CD8-positive, alpha-beta memory T cell (primary cell): ENCODE measurements around the gene PRODH2. TPM values are rescaled to one million over a fixed set of nuclear protein-coding genes. Genes with fewer than 3 reads are reported as not detected.
A peak's percentile ranks its signal among the peaks of the same experiment; 100 is the strongest.

Experiments
- CTCF ChIA-PET: fragments of 350-600 bp; sonication (Branson Sonifier 250); formaldehyde crosslinking; loops from one replicate; lab custom pipeline; 2021; ENCODE audit warnings: antibody characterized with exemption; lab: Charles Lee
- POLR2A ChIA-PET: fragments of 350-600 bp; sonication (Branson Sonifier 250); formaldehyde crosslinking; loops from one replicate; lab custom pipeline; 2021; ENCODE audit warnings: antibody characterized with exemption; lab: Charles Lee
- DNase-seq, 5 donors: peaks; one replicate each; pipeline versions ENCODE4 v3.0.0 to v3.0.0-alpha.2; 2020 to 2022; ENCODE audit warnings: mixed read lengths in 1 of 5
- H3K27ac ChIP-seq: one replicate; pipeline ENCODE4 v1.7.0; 2013; ENCODE audit warnings: low read depth, mild to moderate bottlenecking, low read length, moderate library complexity
- H3K27me3 ChIP-seq: 2 replicates; pipeline ENCODE4 v1.7.0; 2013; ENCODE audit warnings: low read length, mild to moderate bottlenecking; ENCODE audit not compliant: insufficient read depth, poor library complexity, severe bottlenecking
- H3K36me3 ChIP-seq: 2 replicates; pipeline ENCODE4 v1.7.0; 2013; ENCODE audit warnings: mild to moderate bottlenecking, low read length, moderate library complexity; ENCODE audit not compliant: insufficient read depth
- H3K4me1 ChIP-seq: 2 replicates; pipeline ENCODE4 v1.7.0; 2013; ENCODE audit warnings: mild to moderate bottlenecking, low read length, moderate library complexity; ENCODE audit not compliant: insufficient read depth
- H3K4me3 ChIP-seq: 2 replicates; pipeline ENCODE4 v1.7.0; 2013; ENCODE audit warnings: mild to moderate bottlenecking, low read length
- H3K9me3 ChIP-seq: 2 replicates; pipeline ENCODE4 v1.7.0; 2013; ENCODE audit warnings: mild to moderate bottlenecking, low read length
- H3K27ac Mint-ChIP-seq, 8 donors: one replicate each; pipeline ENCODE4 v1.8.0; 2020 to 2021; ENCODE audit warnings: mixed read lengths in 8 of 8, mild to moderate bottlenecking in 6 of 8, inconsistent platforms in 3 of 8, moderate library complexity in 3 of 8
- H3K27me3 Mint-ChIP-seq, 2 donors: one replicate each; pipeline ENCODE4 v1.8.0; 2020 to 2021; ENCODE audit warnings: mixed read lengths in 2 of 2, mild to moderate bottlenecking in 1 of 2, moderate library complexity in 1 of 2
- H3K36me3 Mint-ChIP-seq, 3 donors: one replicate each; pipeline ENCODE4 v1.8.0; 2020 to 2021; ENCODE audit warnings: mixed read lengths in 3 of 3, inconsistent platforms in 1 of 3, mild to moderate bottlenecking in 1 of 3
- H3K4me1 Mint-ChIP-seq, 3 donors: one replicate each; pipeline ENCODE4 v1.8.0; 2020 to 2021; ENCODE audit warnings: mixed read lengths in 3 of 3, inconsistent platforms in 1 of 3, mild to moderate bottlenecking in 1 of 3
- H3K4me3 Mint-ChIP-seq, 7 donors: one replicate each; pipeline ENCODE4 v1.8.0; 2020 to 2021; ENCODE audit warnings: mixed read lengths in 7 of 7, mild to moderate bottlenecking in 6 of 7, moderate library complexity in 4 of 7, inconsistent platforms in 2 of 7
- H3K9me3 Mint-ChIP-seq, 5 donors: one replicate each; pipeline ENCODE4 v1.8.0; 2020 to 2022; ENCODE audit warnings: mixed read lengths in 5 of 5, mild to moderate bottlenecking in 3 of 5, moderate library complexity in 2 of 5, inconsistent platforms in 1 of 5
- polyA plus RNA-seq: library from polyadenylated mRNA; unstranded; fragments of 300-500 nt; fragmentation: Illumina TruSeq; gene quantifications from one replicate; pipeline ENCODE4 v1.2.3, GENCODE V29; 2021
- total RNA-seq, 2 experiments: library from RNA; stranded (reverse); gene quantifications; one replicate each; pipeline ENCODE4 v1.2.3, GENCODE V29; 2021

Gene PRODH2
- total and polyA plus RNA-seq, 3 experiments from 2014 or later: not detected

DNA sequence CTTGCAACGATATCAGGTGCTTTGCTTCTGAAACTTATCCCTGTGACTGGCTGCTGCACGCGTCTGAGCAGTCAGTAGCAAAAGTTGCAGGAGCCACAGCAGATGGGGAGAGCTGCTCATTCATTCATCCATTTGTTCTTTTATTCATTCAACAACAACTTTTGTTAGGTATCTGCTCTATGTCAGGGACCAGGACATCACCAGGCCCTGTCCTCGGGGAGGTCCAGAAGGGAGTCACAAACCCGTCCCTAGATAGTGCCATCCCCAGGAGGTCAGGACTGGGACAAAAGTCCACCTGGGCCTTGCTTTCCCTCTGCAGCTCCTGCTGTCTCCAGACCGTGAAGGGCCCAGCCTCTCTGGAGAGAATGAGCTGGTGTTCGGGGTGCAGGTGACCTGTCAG is 34.7 kb downstream of the PRODH2 start:
- Histone ChIP-seq H3K27me3 (no peaks in the 10 kb centered on the region), H3K36me3 (no peaks in the 10 kb centered on the region), H3K9me3 (no peaks in the 10 kb centered on the region), H3K4me3 (no peak overlapping the region), H3K27ac (no peak overlapping the region), H3K4me1 (peaks cover 17% of the 10 kb centered on the region)
- ChIA-PET POLR2A (no interaction called here), CTCF (no interaction called here)
- H3K36me3 Mint-ChIP-seq: peaks cover 0 to 15% (median 0%) of the 10 kb centered on the region in 3 donors
- no peaks in the 10 kb centered on the region for H3K9me3 Mint-ChIP-seq
- peak overlapping the region in 1 of 8 donors; percentile 47 for H3K27ac Mint-ChIP-seq
- DNase-seq: no peak
- H3K27me3 Mint-ChIP-seq: no peaks in the 10 kb centered on the region
- peak overlapping the region; percentile 11 to 78 (median 34) for H3K4me3 Mint-ChIP-seq
- H3K4me1 Mint-ChIP-seq: peaks cover 20 to 23% (median 22%) of the 10 kb centered on the region in 3 donors

DNA sequence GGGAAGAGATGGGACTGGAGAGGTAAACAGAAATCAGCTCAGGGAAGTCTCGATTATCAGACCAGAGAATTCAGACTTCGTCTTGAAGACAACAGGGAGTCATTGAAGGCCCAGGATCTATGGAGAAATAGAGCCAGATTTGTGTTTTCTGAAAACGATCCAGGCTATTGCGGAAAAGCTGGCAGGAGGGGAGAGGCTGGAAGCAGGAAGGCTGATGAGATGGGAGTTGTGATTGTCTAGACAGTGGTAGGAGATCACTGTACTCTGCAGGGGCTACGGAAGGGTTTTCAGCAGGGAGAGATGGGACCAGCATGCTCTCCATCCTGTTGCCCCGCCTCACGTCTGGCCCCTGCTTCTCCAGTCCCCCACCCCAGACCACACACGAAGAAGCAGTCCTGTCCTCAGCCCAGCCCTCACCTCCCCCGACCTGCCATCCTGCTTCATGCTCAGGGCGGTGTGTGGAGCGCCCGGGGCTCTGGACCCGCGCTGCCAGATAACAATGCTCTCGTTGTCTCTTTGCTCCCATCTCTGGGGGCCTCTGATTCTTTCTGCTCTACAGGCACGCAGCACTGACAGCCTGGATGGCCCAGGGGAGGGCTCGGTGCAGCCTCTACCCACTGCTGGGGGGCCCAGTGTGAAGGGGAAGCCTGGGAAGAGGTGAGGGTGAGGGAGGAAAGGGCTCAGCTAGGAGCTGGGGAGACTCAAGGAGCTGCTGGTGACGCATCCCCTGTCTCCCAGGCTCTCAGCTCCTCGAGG is 35.4 kb downstream of the PRODH2 start:
- peak overlapping the region in 5 of 8 donors; percentile 22 to 66 (median 37) for H3K27ac Mint-ChIP-seq

DNA sequence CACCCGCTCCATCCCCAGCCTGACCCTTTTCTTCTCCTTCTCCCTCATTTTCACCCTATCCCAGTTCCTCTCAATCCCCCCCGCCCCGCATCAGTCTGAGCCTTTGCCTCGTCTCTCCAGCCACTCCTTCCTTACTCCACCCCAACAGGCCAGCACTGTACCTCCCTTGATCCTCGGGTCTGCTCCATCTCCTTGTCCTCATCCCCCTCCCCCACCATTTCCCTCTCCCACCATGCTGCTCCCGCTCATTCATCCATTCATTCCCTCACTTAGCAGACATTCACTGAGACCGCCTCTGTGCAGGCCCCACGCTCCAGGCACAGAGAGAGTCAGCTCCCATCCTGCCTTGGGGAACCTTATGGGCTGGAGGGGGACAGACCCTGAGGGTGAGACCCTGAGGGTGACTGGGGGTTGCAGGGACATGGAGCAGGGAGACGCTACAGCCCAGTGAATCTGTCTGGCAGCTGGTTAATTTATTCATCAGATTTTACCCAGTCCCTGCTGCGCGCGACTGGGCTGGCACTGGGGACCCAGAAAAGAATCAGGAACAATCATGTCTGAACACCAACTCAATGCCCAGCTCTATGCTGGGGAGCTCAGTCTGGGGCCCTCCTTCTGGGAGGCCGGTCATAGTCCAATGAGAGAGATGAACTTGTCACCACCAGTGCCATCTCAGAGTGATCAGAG is 36.4 kb downstream of the PRODH2 start:
- DNase-seq: peak in 1 of 5 donors; percentile 44
- Mint-ChIP-seq H3K27me3 (no peaks in the 10 kb centered on the region), H3K9me3 (no peaks in the 10 kb centered on the region), H3K36me3 (peaks cover 0 to 10% (median 0%) of the 10 kb centered on the region in 3 donors), H3K4me1 (peaks cover 21 to 23% (median 22%) of the 10 kb centered on the region in 3 donors), H3K27ac (peak overlapping the region in 2 of 8 donors; percentile 24 to 66), H3K4me3 (peak overlapping the region; percentile 57 to 89 (median 72))
- H3K27ac ChIP-seq: no peak overlapping the region
- ChIA-PET CTCF (no interaction called here), POLR2A (interaction anchor here (0.5 kb wide), 1 partner anchor 64 kb away, joined by 4 read pairs; no protein-coding TSS in a partner anchor)
- H3K36me3 ChIP-seq: no peaks in the 10 kb centered on the region
- peaks cover 17% of the 10 kb centered on the region for H3K4me1 ChIP-seq
- peak overlapping the region; percentile 32 for H3K4me3 ChIP-seq
- H3K9me3 ChIP-seq: no peaks in the 10 kb centered on the region
- H3K27me3 ChIP-seq: no peaks in the 10 kb centered on the region

More for the DNA sequence above, 35.4 kb downstream of the PRODH2 start:
- Mint-ChIP-seq H3K4me1 (peaks cover 21 to 23% (median 22%) of the 10 kb centered on the region in 3 donors), H3K4me3 (peak overlapping the region; percentile 43 to 88 (median 65)), H3K27me3 (no peaks in the 10 kb centered on the region), H3K9me3 (no peaks in the 10 kb centered on the region), H3K36me3 (peaks cover 0 to 12% (median 0%) of the 10 kb centered on the region in 3 donors)
- Histone ChIP-seq H3K4me1 (peaks cover 17% of the 10 kb centered on the region), H3K27me3 (no peaks in the 10 kb centered on the region), H3K36me3 (no peaks in the 10 kb centered on the region), H3K4me3 (no peak overlapping the region), H3K9me3 (no peaks in the 10 kb centered on the region), H3K27ac (no peak overlapping the region)
- DNase-seq: no peak
- POLR2A ChIA-PET: no interaction called here
- CTCF ChIA-PET: no interaction called here

DNA sequence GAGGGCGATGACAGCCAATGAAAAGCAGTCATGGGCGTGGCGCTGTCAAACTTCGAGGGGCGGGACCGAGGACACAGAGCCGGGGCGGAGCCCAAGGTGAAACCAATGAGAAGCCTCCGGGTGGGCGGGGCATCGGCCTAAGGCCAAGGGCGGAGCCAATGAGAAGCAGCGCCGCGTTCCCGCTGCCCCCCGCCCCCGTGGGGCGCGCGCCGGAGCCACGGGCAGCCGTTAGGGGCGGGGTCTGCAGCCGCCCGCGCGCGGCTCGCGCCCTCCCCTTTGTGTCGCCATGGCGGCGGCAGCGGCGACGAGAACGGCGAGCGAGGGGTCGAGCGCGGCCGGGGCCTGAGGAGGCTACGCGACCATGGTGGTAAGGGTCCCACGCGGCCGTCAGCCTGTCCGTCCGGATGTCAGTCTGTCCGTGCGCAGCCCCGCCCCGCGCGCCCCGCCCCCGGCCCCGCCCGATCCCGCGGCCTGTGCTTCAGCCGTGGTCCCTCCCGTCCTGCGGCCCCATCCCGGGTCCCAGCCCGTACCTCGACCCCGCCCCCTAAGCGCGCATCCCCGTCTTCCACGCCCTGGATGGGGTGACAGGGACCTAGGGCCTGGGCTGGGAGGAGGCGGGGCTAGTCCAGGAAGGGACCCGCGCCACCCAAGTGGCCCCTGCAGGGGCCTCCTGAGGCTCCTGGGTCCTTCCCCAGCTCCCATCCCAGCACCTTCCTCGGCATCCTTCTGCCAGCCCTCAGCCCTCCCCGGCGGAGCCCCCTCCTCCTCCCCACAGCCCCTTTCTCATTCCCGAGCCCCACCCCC is 37.1 kb downstream of the PRODH2 start, which contains the start of gene ARHGAP33:
ARHGAP33 (plus strand) TSS at position 267 of the 804 bp plus-strand sequence; CDS start at position 362, 95 bp downstream.
- Mint-ChIP-seq H3K9me3 (no peaks in the 10 kb centered on the region), H3K4me3 (peak within 1 kb of the TSS; percentile 75 to 95 (median 83)), H3K27ac (peak within 1 kb of the TSS in 6 of 8 donors; percentile 24 to 80 (median 62)), H3K36me3 (peaks cover 0 to 8% (median 0%) of the 10 kb centered on the region in 3 donors), H3K4me1 (peaks cover 21 to 23% (median 22%) of the 10 kb centered on the region in 3 donors), H3K27me3 (no peaks in the 10 kb centered on the region)
- Histone ChIP-seq H3K4me3 (peak within 1 kb of the TSS; percentile 65), H3K36me3 (no peaks in the 10 kb centered on the region), H3K9me3 (no peaks in the 10 kb centered on the region), H3K27me3 (no peaks in the 10 kb centered on the region), H3K4me1 (peaks cover 17% of the 10 kb centered on the region), H3K27ac (no peak within 1 kb of the TSS)
- ChIA-PET POLR2A (no interaction called here), CTCF (interaction anchor here (1.2 kb wide), 1 partner anchor 157 kb away, joined by 3 read pairs; no protein-coding TSS in a partner anchor)
- DNase-seq: peak; percentile 97 to 99 (median 98)

DNA sequence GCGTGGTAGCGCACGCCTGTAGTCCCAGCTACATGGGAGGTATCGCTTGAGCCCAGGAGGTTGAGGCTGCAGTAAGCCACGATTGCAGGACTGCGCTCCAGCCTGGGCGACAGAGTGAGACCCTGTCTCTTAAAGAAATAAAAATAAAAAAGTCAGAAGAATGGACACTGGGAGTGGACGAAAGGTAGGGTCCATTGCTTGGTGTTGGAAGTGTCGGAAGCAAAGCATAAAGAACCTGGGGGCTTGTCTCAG is 37.7 kb downstream of the PRODH2 start:
- Histone ChIP-seq H3K36me3 (no peaks in the 10 kb centered on the region), H3K9me3 (no peaks in the 10 kb centered on the region), H3K4me1 (peaks cover 17% of the 10 kb centered on the region), H3K27ac (no peak overlapping the region), H3K4me3 (peak overlapping the region; percentile 65), H3K27me3 (no peaks in the 10 kb centered on the region)
- DNase-seq: no peak
- Mint-ChIP-seq H3K27me3 (no peaks in the 10 kb centered on the region), H3K27ac (peak overlapping the region in 5 of 8 donors; percentile 35 to 80 (median 72)), H3K9me3 (no peaks in the 10 kb centered on the region), H3K4me1 (peaks cover 21 to 23% (median 22%) of the 10 kb centered on the region in 3 donors), H3K36me3 (peaks cover 0 to 6% (median 0%) of the 10 kb centered on the region in 3 donors), H3K4me3 (peak overlapping the region; percentile 75 to 95 (median 83))
- CTCF ChIA-PET: interaction anchor here (1.2 kb wide), 1 partner anchor 157 kb away, joined by 3 read pairs; no protein-coding TSS in a partner anchor
- POLR2A ChIA-PET: no interaction called here

DNA sequence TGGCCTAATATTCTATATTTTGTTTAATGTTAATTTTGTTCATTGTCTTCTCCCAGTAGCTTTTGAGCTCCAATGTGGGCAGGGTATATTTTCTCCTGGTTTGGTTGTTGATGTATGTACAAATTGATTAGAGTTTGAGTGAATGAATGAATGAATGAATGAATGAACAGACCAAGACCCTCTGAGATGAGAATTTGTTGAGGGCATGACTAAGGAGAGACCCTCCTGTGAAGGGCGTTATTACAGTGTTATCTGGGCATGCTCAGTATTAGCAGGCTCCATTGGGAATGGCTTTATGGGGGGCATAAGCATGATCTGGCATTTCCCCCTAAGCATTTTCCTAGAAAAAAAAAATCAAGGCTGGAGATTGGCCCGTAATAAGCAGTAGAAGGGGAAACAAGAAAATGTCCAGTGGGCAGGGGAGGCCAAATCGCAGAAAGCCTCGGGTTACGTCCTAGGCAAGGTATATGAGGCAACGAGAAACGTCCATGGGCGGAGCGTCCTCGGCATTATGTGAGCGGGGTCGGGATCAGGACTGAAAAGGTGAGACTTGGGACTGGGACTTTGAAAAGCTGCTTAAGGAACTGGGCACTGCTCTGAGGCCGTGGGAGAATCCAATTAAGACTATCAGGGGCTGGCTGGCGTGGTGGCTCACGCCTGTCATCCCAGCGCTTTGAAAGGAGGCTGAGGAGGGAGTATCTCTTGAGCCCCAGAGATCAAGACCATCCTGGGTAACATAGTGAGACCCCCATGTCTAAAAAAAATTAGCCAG is 38.2 kb downstream of the PRODH2 start:
- no peaks in the 10 kb centered on the region for H3K36me3 ChIP-seq
- no peaks in the 10 kb centered on the region for H3K27me3 ChIP-seq
- ChIA-PET POLR2A (no interaction called here), CTCF (interaction anchor here (1.2 kb wide), 1 partner anchor 158 kb away, joined by 3 read pairs; no protein-coding TSS in a partner anchor)
- peaks cover 17% of the 10 kb centered on the region for H3K4me1 ChIP-seq
- Mint-ChIP-seq H3K27ac (peak overlapping the region in 3 of 8 donors; percentile 72 to 80 (median 74)), H3K4me1 (peaks cover 21 to 23% (median 22%) of the 10 kb centered on the region in 3 donors), H3K9me3 (no peaks in the 10 kb centered on the region), H3K4me3 (peak overlapping the region; percentile 75 to 95 (median 83)), H3K36me3 (peaks cover 0 to 3% (median 0%) of the 10 kb centered on the region in 3 donors), H3K27me3 (no peaks in the 10 kb centered on the region)
- H3K27ac ChIP-seq: no peak overlapping the region
- H3K9me3 ChIP-seq: no peaks in the 10 kb centered on the region
- H3K4me3 ChIP-seq: peak overlapping the region; percentile 65
- no peak for DNase-seq
